Psoas muscle (tissue), 8 donors: ENCODE measurements around the gene GRM4. TPM values are rescaled to one million over a fixed set of nuclear protein-coding genes. Genes with fewer than 3 reads are reported as not detected.

Experiments used
- ATAC-seq, 4 donors: fragments of 200-7000 bp; cut with Tn5 transposase; one replicate each; pipeline ENCODE4 v1.9.1; 2020; ENCODE audit warnings: moderate library complexity in 3 of 4, mild to moderate bottlenecking in 2 of 4
- DNase-seq, 2 donors: peaks; one replicate each; pipeline ENCODE4 v3.0.0-alpha.2; 2020
- H3K27ac ChIP-seq: fragments of 200-600 bp; one replicate; pipeline ENCODE4 v1.8.0; 2022
- H3K27me3 ChIP-seq, 3 donors: fragments of 200-600 bp in 1 of 3; one replicate each; pipeline versions ENCODE4 v1.6.1 to v1.8.0; 2013 to 2022; ENCODE audit warnings: low read length in 2 of 3, mild to moderate bottlenecking in 2 of 3, moderate library complexity in 1 of 3; ENCODE audit not compliant: insufficient read depth in 3 of 3
- H3K36me3 ChIP-seq, 2 donors: fragments of 200-600 bp in 1 of 2; one replicate each; pipeline versions ENCODE4 v1.6.1 to v1.8.0; 2013 to 2022; ENCODE audit warnings: low read depth in 1 of 2, mild to moderate bottlenecking in 1 of 2, moderate library complexity in 1 of 2; ENCODE audit not compliant: insufficient read depth in 1 of 2
- H3K4me1 ChIP-seq: fragments of 200-600 bp; one replicate; pipeline ENCODE4 v1.8.0; 2022
- H3K4me3 ChIP-seq: fragments of 200-600 bp; one replicate; pipeline ENCODE4 v1.8.0; 2022; ENCODE audit warnings: mild to moderate bottlenecking
- H3K9me3 ChIP-seq: fragments of 200-600 bp; one replicate; pipeline ENCODE4 v1.8.0; 2022
- WGBS, 3 donors: extraction: QIAGEN DNeasy Blood & Tissue Kit; methylation state at CpG; one replicate each; pipeline versions ENCODE4 v1.1.6 to v1.1.7; 2013; 5-methylcytosine and 5-hydroxymethylcytosine counted together
- intact Hi-C, 2 donors: fragments of 100-400 bp; cut with DNase I; formaldehyde crosslinking; loops; one replicate each; pipeline versions ENCODE4 v1.11.0 to v1.14.2; 2022
- polyA plus RNA-seq, 3 donors: library from polyadenylated mRNA; stranded (reverse); fragments of 200-250 nt; gene quantifications; one replicate each; pipeline ENCODE4 v1.2.3, GENCODE V29; 2013
- total RNA-seq, 4 donors: library from RNA; stranded (reverse); fragmentation: NEBNext Ultra II Directional in 2 of 4; extraction: Animal tissue kit (Norgen Biotek cat#: 25700) in 2 of 4; gene quantifications; one replicate each; pipeline versions ENCODE4 v1.2.1 to v1.2.4, GENCODE V29; 2021 to 2023
- TF ChIP-seq, protein P1 (sequence below): fragments of 200-600 bp; IDR thresholded peaks from one replicate; pipeline ENCODE4 v1.8.0; 2022; ENCODE audit warnings: antibody characterized with exemption
- donor health status: healthy with polysubstance abuse.
- donor health status: DM: no; HTN: no; CAD: no; lungs with moderate emphysema.
- donor health status: Bipolar disorder and iron deficiency.
- donor health status: healthy.
- donor health status: DM: yes; HTN: yes; CAD: no.
- donor health status: DM: no; HTN: no; CAD: no.
- donor health status: DM: no; HTN: no; CAD: no.
- donor health status: DM: yes; HTN: yes; CAD: no.

Gene GRM4
- total and polyA plus RNA-seq, 7 donors: 0.07 to 0.39 (median 0.14) TPM; not detected in 4

DNA sequence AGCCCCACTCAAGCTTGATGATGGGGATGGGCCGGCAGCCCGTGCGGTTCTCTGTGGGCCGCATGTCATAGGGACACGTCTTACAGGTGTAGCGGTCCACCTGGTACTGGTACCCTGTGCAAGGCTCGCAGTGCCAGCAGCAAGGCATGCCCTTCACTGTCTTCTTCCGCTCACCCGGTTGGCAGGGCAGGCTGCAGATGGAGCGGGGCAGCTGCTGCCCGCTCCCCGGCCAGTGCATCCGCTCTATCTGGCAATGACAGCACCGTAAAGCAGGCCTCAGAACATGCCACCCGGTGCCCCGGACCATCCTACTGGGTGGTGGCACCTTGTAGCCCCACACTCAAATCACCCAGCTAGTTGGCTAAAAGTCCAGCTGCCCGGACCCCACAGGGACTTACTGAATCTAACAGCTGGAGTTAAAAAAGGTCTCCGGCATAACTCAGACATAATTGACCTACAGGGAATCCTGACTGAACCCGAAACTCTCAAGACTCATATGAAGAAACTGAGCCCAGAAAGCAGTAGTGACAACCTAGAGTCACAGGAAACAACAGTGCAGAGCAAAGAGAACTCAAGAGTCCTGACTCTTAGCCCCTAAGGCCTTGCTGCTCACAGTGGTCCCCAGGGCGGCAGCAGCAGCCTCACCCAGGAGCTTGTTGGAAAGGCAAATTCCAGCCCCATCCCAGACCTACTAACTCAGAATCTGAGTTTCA lies 109.4 kb downstream of the GRM4 start:
- Histone ChIP-seq H3K4me3 (no peak overlapping the region), H3K36me3 (no peaks in the 10 kb centered on the region), H3K4me1 (no peaks in the 10 kb centered on the region), H3K9me3 (no peaks in the 10 kb centered on the region), H3K27me3 (peaks cover 0 to 10% (median 0%) of the 10 kb centered on the region in 3 donors), H3K27ac (no peak overlapping the region)
- intact Hi-C loops: no loop called here
- TF ChIP-seq, protein P1, sequence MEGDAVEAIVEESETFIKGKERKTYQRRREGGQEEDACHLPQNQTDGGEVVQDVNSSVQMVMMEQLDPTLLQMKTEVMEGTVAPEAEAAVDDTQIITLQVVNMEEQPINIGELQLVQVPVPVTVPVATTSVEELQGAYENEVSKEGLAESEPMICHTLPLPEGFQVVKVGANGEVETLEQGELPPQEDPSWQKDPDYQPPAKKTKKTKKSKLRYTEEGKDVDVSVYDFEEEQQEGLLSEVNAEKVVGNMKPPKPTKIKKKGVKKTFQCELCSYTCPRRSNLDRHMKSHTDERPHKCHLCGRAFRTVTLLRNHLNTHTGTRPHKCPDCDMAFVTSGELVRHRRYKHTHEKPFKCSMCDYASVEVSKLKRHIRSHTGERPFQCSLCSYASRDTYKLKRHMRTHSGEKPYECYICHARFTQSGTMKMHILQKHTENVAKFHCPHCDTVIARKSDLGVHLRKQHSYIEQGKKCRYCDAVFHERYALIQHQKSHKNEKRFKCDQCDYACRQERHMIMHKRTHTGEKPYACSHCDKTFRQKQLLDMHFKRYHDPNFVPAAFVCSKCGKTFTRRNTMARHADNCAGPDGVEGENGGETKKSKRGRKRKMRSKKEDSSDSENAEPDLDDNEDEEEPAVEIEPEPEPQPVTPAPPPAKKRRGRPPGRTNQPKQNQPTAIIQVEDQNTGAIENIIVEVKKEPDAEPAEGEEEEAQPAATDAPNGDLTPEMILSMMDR: no peak
- no peak for ATAC-seq
- DNase-seq: no peak
- 81 to 89% (median 81%) methylated on average over 20 of the region's 20 CpGs for WGBS, 3 donors

DNA sequence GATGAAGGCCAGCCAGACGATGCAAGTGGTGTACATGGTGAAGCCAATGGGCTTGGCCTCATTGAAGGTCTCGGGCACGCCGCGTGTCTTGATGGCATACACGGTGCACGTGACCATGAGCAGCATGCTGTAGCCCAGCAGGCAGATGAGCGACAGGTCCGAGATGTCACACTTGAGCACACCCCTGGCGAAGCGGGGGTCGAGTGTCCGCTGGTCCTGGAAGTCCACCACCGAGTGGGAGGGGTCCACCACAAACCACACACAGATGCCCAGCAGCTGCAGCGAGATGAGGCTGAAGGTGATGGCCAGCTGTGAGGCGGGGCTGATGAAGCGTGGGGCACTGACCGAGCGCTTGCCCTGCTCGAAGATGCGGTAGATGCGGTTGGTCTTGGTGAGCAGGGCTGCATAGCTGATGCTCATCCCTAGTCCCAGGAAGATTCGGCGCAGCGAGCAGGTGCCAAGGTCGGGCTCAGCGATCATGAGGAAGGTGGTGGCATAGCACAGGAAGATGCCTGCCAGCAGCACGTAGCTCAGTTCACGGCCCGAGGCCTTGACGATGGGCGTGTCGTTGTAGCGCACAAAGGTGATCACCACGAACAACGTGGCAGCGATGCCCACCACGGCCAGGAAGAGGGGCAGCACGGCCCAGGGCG lies 110.1 kb downstream of the GRM4 start:
- Histone ChIP-seq H3K4me3 (no peak overlapping the region), H3K27ac (no peak overlapping the region), H3K27me3 (peaks cover 0 to 10% (median 0%) of the 10 kb centered on the region in 3 donors), H3K9me3 (no peaks in the 10 kb centered on the region), H3K36me3 (no peaks in the 10 kb centered on the region), H3K4me1 (no peaks in the 10 kb centered on the region)
- DNase-seq: no peak
- intact Hi-C loops: no loop called here
- 84 to 86% (median 85%) methylated on average over 40 of the region's 40 CpGs for WGBS, 3 donors
- no peak for ATAC-seq
- TF ChIP-seq, protein P1: no peak

GRCh38 chr6:34035161-34035560 lies 110.7 kb downstream of the GRM4 start:
- ATAC-seq: no peak
- no peak overlapping the region for H3K4me3 ChIP-seq
- no peaks in the 10 kb centered on the region for H3K9me3 ChIP-seq
- DNase-seq: no peak
- H3K4me1 ChIP-seq: no peaks in the 10 kb centered on the region
- 70 to 89% (median 85%) methylated on average over 1 of the region's 1 CpG for WGBS, 3 donors
- H3K27me3 ChIP-seq: peaks cover 0 to 10% (median 0%) of the 10 kb centered on the region in 3 donors
- intact Hi-C loops: no loop called here
- no peaks in the 10 kb centered on the region for H3K36me3 ChIP-seq
- TF ChIP-seq, protein P1: no peak
- H3K27ac ChIP-seq: no peak overlapping the region

- H3K27ac ChIP-seq: no peak overlapping the region
- no peaks in the 10 kb centered on the region for H3K4me1 ChIP-seq
- 61 to 80% (median 69%) methylated on average over 5 of the region's 5 CpGs for WGBS, 3 donors
- TF ChIP-seq, protein P1: no peak
- H3K36me3 ChIP-seq: no peaks in the 10 kb centered on the region
- intact Hi-C loops: no loop called here
- no peak overlapping the region for H3K4me3 ChIP-seq
- DNase-seq (no peak), ATAC-seq (no peak)
- H3K9me3 ChIP-seq: no peaks in the 10 kb centered on the region
- peaks cover 0 to 8% (median 0%) of the 10 kb centered on the region in 3 donors for H3K27me3 ChIP-seq
Observed at GRCh38 chr6:34032856-34033255, 113.0 kb downstream of the GRM4 start.
